Suppressor macrophage treated with lipopolysaccharide for 1 hour (primary cell): ENCODE results near the gene TENM4.

Experiments used
- DNase-seq, 3 donors: peaks; one replicate each; pipeline ENCODE4 v3.0.0-alpha.2; 2020 to 2022

The TENM4 gene

GRCh38 chr11:78764946-78765345, 675.9 kb downstream of the TENM4 start:
- DNase-seq, result no peak

- no peak for DNase-seq
These were observed 677.2 kb downstream of the TENM4 start for GRCh38 chr11:78763664-78764063.

GRCh38 chr11:78762105-78762504, 678.7 kb downstream of the TENM4 start:
- no peak for DNase-seq

GRCh38 chr11:78759071-78759470, 681.8 kb downstream of the TENM4 start:
- no peak for DNase-seq

- no peak for DNase-seq
These were observed 687.5 kb downstream of the TENM4 start for GRCh38 chr11:78753297-78753696.

- DNase-seq, result no peak
These were observed 688.3 kb downstream of the TENM4 start for GRCh38 chr11:78752494-78752893.

- no peak for DNase-seq
These were observed 691.7 kb downstream of the TENM4 start for GRCh38 chr11:78748918-78749690.

- no peak for DNase-seq
These were observed 695.9 kb downstream of the TENM4 start for GRCh38 chr11:78744949-78745348.

- no peak for DNase-seq
These were observed 696.6 kb downstream of the TENM4 start for GRCh38 chr11:78744202-78744601.

- no peak for DNase-seq
These were observed 698.4 kb downstream of the TENM4 start for GRCh38 chr11:78742430-78742829.

GRCh38 chr11:78741741-78742140, 699.1 kb downstream of the TENM4 start:
- no peak for DNase-seq

- no peak for DNase-seq
These were observed 700.4 kb downstream of the TENM4 start for GRCh38 chr11:78740199-78741071.

GRCh38 chr11:78737891-78738290, 702.9 kb downstream of the TENM4 start:
- no peak for DNase-seq

GRCh38 chr11:78737301-78737700, 703.5 kb downstream of the TENM4 start:
- DNase-seq, result no peak

- no peak for DNase-seq
These were observed 705.1 kb downstream of the TENM4 start for GRCh38 chr11:78735711-78736110.

GRCh38 chr11:78733031-78733430, 707.8 kb downstream of the TENM4 start:
- peak; percentile 31 to 38 (median 31) for DNase-seq

GRCh38 chr11:78732246-78732645, 708.6 kb downstream of the TENM4 start:
- no peak for DNase-seq

- no peak for DNase-seq
These were observed 709.8 kb downstream of the TENM4 start for GRCh38 chr11:78731027-78731426.

- DNase-seq, result no peak
These were observed 710.5 kb downstream of the TENM4 start for GRCh38 chr11:78730267-78730824.

- DNase-seq, result peak; percentile 50 to 70 (median 61)
These were observed 713.0 kb downstream of the TENM4 start for GRCh38 chr11:78727816-78728215.

GRCh38 chr11:78725200-78725599, 715.6 kb downstream of the TENM4 start:
- DNase-seq, result no peak

GRCh38 chr11:78722786-78723185, 718.0 kb downstream of the TENM4 start:
- DNase-seq, result no peak

- no peak for DNase-seq
These were observed 720.4 kb downstream of the TENM4 start for GRCh38 chr11:78720281-78720989.
